ENCODE results near the gene NEDD4L. TPM values are rescaled to one million over a fixed set of nuclear protein-coding genes. Genes with fewer than 3 reads are reported as not detected.

Gene NEDD4L
- total RNA-seq, 1 donor from 2014 or later: 41.1 TPM

DNA sequence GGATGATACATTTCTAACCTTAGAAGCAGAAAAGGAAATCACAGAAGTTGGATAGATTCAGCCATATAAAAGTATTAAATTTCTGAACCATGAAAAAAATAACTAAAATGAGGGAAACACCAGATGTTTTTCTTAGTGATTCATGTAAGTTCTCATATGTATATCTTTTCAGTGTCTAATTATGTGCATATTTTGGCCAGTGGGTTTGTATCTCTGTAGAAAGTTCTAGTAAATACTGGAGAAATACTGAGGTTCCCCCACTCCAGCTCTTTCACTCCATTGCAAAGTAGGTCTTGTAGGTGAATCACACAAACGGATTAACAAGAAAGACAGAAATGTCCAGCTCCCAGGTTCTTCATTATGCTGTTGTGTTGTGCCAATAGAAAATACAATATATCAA is 222.3 kb downstream of the NEDD4L start:
- TF ChIP-seq, protein P1, sequence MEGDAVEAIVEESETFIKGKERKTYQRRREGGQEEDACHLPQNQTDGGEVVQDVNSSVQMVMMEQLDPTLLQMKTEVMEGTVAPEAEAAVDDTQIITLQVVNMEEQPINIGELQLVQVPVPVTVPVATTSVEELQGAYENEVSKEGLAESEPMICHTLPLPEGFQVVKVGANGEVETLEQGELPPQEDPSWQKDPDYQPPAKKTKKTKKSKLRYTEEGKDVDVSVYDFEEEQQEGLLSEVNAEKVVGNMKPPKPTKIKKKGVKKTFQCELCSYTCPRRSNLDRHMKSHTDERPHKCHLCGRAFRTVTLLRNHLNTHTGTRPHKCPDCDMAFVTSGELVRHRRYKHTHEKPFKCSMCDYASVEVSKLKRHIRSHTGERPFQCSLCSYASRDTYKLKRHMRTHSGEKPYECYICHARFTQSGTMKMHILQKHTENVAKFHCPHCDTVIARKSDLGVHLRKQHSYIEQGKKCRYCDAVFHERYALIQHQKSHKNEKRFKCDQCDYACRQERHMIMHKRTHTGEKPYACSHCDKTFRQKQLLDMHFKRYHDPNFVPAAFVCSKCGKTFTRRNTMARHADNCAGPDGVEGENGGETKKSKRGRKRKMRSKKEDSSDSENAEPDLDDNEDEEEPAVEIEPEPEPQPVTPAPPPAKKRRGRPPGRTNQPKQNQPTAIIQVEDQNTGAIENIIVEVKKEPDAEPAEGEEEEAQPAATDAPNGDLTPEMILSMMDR (IDR thresholded peaks at IDR 0.05): no peak
- Mint-ChIP-seq H3K4me1 (ENCODE audit: unreplicated experiment) (peaks cover 62% of the 10 kb centered on the region), H3K9me3 (ENCODE audit: unreplicated experiment) (no peaks in the 10 kb centered on the region), H3K36me3 (ENCODE audit: unreplicated experiment) (no peaks in the 10 kb centered on the region), H3K4me3 (ENCODE audit: unreplicated experiment) (no peak overlapping the region), H3K27ac (ENCODE audit: unreplicated experiment) (peak overlapping the region; percentile 4), H3K27me3 (ENCODE audit: unreplicated experiment) (no peaks in the 10 kb centered on the region)
- no peak for DNase-seq (ENCODE audit: extremely low spot score, unreplicated experiment)

DNA sequence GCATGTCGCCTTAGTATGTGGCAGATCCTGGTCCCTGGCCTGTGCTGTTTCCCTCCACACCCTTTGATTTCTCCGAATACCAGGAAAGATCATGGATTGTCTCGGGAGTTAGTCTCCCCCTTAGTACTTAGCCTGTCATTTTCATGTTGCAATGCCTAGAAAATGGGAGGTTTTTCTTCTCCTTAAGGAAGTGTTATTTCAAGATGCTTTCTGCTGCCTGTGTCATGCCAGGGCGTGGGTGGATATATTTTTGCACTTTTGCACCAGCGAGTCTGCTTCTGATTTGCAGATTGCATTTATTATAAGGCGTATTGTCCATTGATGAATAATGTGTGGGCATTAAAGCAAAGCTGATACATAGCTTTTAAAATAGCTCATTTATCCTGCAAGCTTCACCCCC is 223.5 kb downstream of the NEDD4L start:
- Mint-ChIP-seq H3K9me3 (ENCODE audit: unreplicated experiment) (no peaks in the 10 kb centered on the region), H3K27me3 (ENCODE audit: unreplicated experiment) (no peaks in the 10 kb centered on the region), H3K36me3 (ENCODE audit: unreplicated experiment) (no peaks in the 10 kb centered on the region), H3K4me1 (ENCODE audit: unreplicated experiment) (peaks cover 62% of the 10 kb centered on the region), H3K27ac (ENCODE audit: unreplicated experiment) (peak overlapping the region; percentile 31), H3K4me3 (ENCODE audit: unreplicated experiment) (no peak overlapping the region)
- DNase-seq (ENCODE audit: extremely low spot score, unreplicated experiment): no peak
- TF ChIP-seq, protein P1 (IDR thresholded peaks at IDR 0.05): no peak

DNA sequence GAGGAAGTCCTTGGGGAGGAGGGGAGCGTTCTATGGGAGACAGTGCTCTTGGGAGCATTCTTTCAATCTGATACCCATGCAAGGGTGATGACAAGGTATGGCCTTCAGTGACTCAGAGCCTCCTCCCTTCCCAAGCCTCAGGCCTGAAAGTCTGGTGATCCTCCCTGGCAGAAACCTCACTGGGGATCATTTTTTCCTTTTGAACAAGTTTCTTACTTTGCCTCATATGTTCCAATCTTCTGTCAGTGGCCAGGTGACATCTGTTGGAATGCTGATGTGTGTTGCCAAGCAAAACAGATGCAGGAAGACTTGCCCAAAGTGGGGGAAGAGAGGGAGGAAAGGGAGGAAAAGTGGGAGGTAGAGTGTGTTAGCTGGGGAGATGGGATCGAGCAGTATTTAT is 224.8 kb downstream of the NEDD4L start:
- H3K36me3 Mint-ChIP-seq (ENCODE audit: unreplicated experiment): peaks cover 2% of the 10 kb centered on the region
- H3K4me1 Mint-ChIP-seq (ENCODE audit: unreplicated experiment): peaks cover 59% of the 10 kb centered on the region
- no peaks in the 10 kb centered on the region for H3K27me3 Mint-ChIP-seq (ENCODE audit: unreplicated experiment)
- H3K4me3 Mint-ChIP-seq (ENCODE audit: unreplicated experiment): no peak overlapping the region
- H3K9me3 Mint-ChIP-seq (ENCODE audit: unreplicated experiment): no peaks in the 10 kb centered on the region
- TF ChIP-seq, protein P1 (IDR thresholded peaks at IDR 0.05): no peak
- peak overlapping the region; percentile 32 for H3K27ac Mint-ChIP-seq (ENCODE audit: unreplicated experiment)
- no peak for DNase-seq (ENCODE audit: extremely low spot score, unreplicated experiment)

DNA sequence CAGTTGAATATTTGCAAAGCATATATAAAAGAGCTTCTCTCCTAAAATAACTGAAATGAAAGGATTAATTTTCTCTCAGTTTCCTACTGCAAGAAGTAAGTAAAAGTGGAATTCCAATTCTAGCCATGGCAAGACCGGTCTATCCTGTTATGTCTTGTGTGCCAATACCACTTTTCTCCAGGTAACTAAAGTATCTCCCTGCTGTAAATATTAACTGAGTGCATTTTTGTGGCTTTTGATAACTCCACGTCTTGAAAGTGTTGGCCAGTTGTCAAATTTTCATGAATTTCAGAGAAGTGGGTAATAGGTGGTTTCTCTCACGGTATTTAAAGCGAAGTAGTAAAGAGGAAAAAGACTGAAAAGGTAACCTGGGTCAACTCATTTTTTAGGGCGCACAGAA is 225.9 kb downstream of the NEDD4L start:
- Mint-ChIP-seq H3K36me3 (ENCODE audit: unreplicated experiment) (peaks cover 6% of the 10 kb centered on the region), H3K27ac (ENCODE audit: unreplicated experiment) (no peak overlapping the region), H3K4me3 (ENCODE audit: unreplicated experiment) (no peak overlapping the region), H3K4me1 (ENCODE audit: unreplicated experiment) (peaks cover 55% of the 10 kb centered on the region), H3K9me3 (ENCODE audit: unreplicated experiment) (no peaks in the 10 kb centered on the region), H3K27me3 (ENCODE audit: unreplicated experiment) (no peaks in the 10 kb centered on the region)
- TF ChIP-seq, protein P1 (IDR thresholded peaks at IDR 0.05): no peak
- DNase-seq (ENCODE audit: extremely low spot score, unreplicated experiment): no peak

DNA sequence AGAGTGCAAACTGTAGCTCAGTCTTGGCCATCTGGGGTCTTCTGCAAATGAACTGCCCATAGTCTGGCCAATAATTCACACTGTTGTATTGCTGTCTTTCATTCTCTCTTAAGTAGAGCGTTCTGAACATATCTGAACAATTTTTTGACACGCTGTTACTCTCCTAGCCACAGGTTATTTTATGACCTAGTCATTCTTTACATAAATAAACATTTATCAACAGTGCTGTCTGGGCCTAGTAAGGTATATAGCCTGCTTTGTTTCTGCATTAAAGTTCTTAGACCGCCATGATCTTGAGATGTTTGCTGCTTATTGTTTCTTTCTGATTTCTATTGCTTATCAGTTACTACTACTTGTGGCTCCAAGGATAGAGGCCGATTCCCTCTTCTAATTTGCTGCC is 226.4 kb downstream of the NEDD4L start:
- no peak overlapping the region for H3K27ac Mint-ChIP-seq (ENCODE audit: unreplicated experiment)
- no peaks in the 10 kb centered on the region for H3K9me3 Mint-ChIP-seq (ENCODE audit: unreplicated experiment)
- peaks cover 6% of the 10 kb centered on the region for H3K36me3 Mint-ChIP-seq (ENCODE audit: unreplicated experiment)
- no peak overlapping the region for H3K4me3 Mint-ChIP-seq (ENCODE audit: unreplicated experiment)
- peaks cover 51% of the 10 kb centered on the region for H3K4me1 Mint-ChIP-seq (ENCODE audit: unreplicated experiment)
- TF ChIP-seq, protein P1 (IDR thresholded peaks at IDR 0.05): no peak
- H3K27me3 Mint-ChIP-seq (ENCODE audit: unreplicated experiment): no peaks in the 10 kb centered on the region
- DNase-seq (ENCODE audit: extremely low spot score, unreplicated experiment): no peak
